ENCODE measurements around the gene TLE4.

Gene TLE4

GRCh38 chr9:79687131-79687447, 115.3 kb downstream of the TLE4 start:
- no peak for DNase-seq (ENCODE audit: insufficient read length, low spot score)
- TF ChIP-seq CTCF (IDR thresholded peaks at IDR 0.05; ENCODE audit: insufficient read depth, missing control alignments): no peak
- FAIRE-seq: no peak

GRCh38 chr9:79688363-79688762, 116.6 kb downstream of the TLE4 start:
- no peak for TF ChIP-seq CTCF (IDR thresholded peaks at IDR 0.05; ENCODE audit: insufficient read depth, missing control alignments)
- DNase-seq (ENCODE audit: insufficient read length, low spot score): no peak
- no peak for FAIRE-seq

GRCh38 chr9:79689576-79689975, 117.8 kb downstream of the TLE4 start:
- DNase-seq (ENCODE audit: insufficient read length, low spot score): no peak
- FAIRE-seq: no peak
- TF ChIP-seq CTCF (IDR thresholded peaks at IDR 0.05; ENCODE audit: insufficient read depth, missing control alignments): no peak

- no peak for FAIRE-seq
- no peak for TF ChIP-seq CTCF (IDR thresholded peaks at IDR 0.05; ENCODE audit: insufficient read depth, missing control alignments)
- DNase-seq (ENCODE audit: insufficient read length, low spot score): no peak
Measured at GRCh38 chr9:79691496-79691895, 119.7 kb downstream of the TLE4 start.

- FAIRE-seq: no peak
- no peak for DNase-seq (ENCODE audit: insufficient read length, low spot score)
- no peak for TF ChIP-seq CTCF (IDR thresholded peaks at IDR 0.05; ENCODE audit: insufficient read depth, missing control alignments)
Measured at GRCh38 chr9:79692857-79693571, 121.2 kb downstream of the TLE4 start.

- FAIRE-seq (no peak), DNase-seq (ENCODE audit: insufficient read length, low spot score) (no peak)
- TF ChIP-seq CTCF (IDR thresholded peaks at IDR 0.05; ENCODE audit: insufficient read depth, missing control alignments): no peak
Measured at GRCh38 chr9:79693750-79694149, 122.0 kb downstream of the TLE4 start.

GRCh38 chr9:79694208-79694607, 122.4 kb downstream of the TLE4 start:
- FAIRE-seq (no peak), DNase-seq (ENCODE audit: insufficient read length, low spot score) (no peak)
- no peak for TF ChIP-seq CTCF (IDR thresholded peaks at IDR 0.05; ENCODE audit: insufficient read depth, missing control alignments)

Measured in D721Med (cell line).